Stimulated activated CD4-positive, alpha-beta T cell treated with anti-CD3 and anti-CD28 coated beads, Interleukin-1b, Interleukin-23, amount 100 ng/mL, for 48 hours (primary cell): ENCODE data around the gene CCL20.
"Not testable (repeated sequence)": the region's sequence is repeated elsewhere in the genome, so short reads cannot be mapped to it uniquely, and the experiment has no call there.

ENCODE experiments used
- DNase-seq: peaks from one replicate; pipeline ENCODE4 v3.0.0-alpha.2; 2020

Gene CCL20

GRCh38 chr2:227813562-227814353 lies at the start of gene CCL20:
Gene CCL20, plus strand, starts transcription at chr2:227813842. Its CDS starts 70 bp downstream, at chr2:227813912.
- DNase-seq: no peak

- no peak for DNase-seq
Measured at GRCh38 chr2:227765788-227766372, 47.8 kb upstream of the CCL20 start.

- DNase-seq: peak; percentile 55
Measured at GRCh38 chr2:227766373-227766883, 47.2 kb upstream of the CCL20 start.

- DNase-seq: no peak
Measured at GRCh38 chr2:227767830-227768229, 45.8 kb upstream of the CCL20 start.

GRCh38 chr2:227772197-227772661 lies 41.4 kb upstream of the CCL20 start:
- DNase-seq: no peak

GRCh38 chr2:227772932-227773331 lies 40.7 kb upstream of the CCL20 start:
- DNase-seq: no peak

GRCh38 chr2:227774011-227774624 lies 39.5 kb upstream of the CCL20 start:
- no peak for DNase-seq

- no peak for DNase-seq
Measured at GRCh38 chr2:227774895-227775842, 38.5 kb upstream of the CCL20 start.

GRCh38 chr2:227780981-227781615 lies 32.5 kb upstream of the CCL20 start:
- DNase-seq: no peak

GRCh38 chr2:227781841-227782240 lies 31.8 kb upstream of the CCL20 start:
- no peak for DNase-seq

- no peak for DNase-seq
Measured at GRCh38 chr2:227782804-227783203, 30.8 kb upstream of the CCL20 start.

GRCh38 chr2:227783404-227784138 lies 30.1 kb upstream of the CCL20 start:
- no peak for DNase-seq

GRCh38 chr2:227785293-227785692 lies 28.3 kb upstream of the CCL20 start:
- no peak for DNase-seq

- DNase-seq: no peak
Measured at GRCh38 chr2:227788561-227789018, 25.1 kb upstream of the CCL20 start.

GRCh38 chr2:227789803-227790202 lies 23.8 kb upstream of the CCL20 start:
- DNase-seq: no peak

- DNase-seq: no peak
Measured at GRCh38 chr2:227793148-227793712, 20.4 kb upstream of the CCL20 start.

- no peak for DNase-seq
Measured at GRCh38 chr2:227796045-227796711, 17.5 kb upstream of the CCL20 start.

GRCh38 chr2:227796768-227797167 lies 16.9 kb upstream of the CCL20 start:
- not testable (repeated sequence) for DNase-seq

GRCh38 chr2:227799202-227799601 lies 14.4 kb upstream of the CCL20 start:
- DNase-seq: no peak

- no peak for DNase-seq
Measured at GRCh38 chr2:227802882-227803281, 10.8 kb upstream of the CCL20 start.
